GM12891 (cell line): ENCODE measurements around the gene TMEM117.

Source experiments
- PAX5 ChIP-seq: IDR thresholded peaks from 2 replicates; pipeline ENCODE4 v1.6.1; 2011; ENCODE audit warnings: low read length, moderate library complexity, mild to moderate bottlenecking; ENCODE audit not compliant: insufficient read depth, severe bottlenecking
- POLR2A ChIP-seq: IDR thresholded peaks from 2 replicates; pipeline ENCODE4 v1.6.1; 2011; ENCODE audit warnings: low read depth, low read length, control low read depth
- POLR2AphosphoS5 ChIP-seq: IDR thresholded peaks from 2 replicates; pipeline ENCODE4 v1.6.1; 2011; ENCODE audit warnings: low read depth, low read length, control low read depth
- TAF1 ChIP-seq: IDR thresholded peaks from 2 replicates; pipeline ENCODE4 v1.6.1; 2011; ENCODE audit warnings: low read depth, low read length, control low read depth

DNA sequence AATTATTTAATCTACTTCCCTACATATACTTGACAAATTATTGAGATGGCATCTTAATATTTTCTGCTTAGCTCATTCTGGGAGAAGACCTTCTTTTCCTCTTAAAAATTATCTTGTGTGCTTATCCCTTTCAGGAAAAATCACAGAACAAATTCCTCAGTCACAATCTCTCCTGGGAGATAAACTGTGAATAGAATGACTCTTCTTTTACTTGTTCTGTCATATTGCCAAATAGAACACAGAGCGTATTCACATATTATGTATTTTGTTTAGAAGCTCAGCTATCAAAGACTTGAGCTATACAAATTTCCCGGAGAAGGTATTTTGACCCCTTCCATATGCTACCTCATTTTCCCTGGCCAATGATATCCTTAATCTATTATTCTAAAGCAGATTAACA, 146.7 kb downstream of the TMEM117 start:
- TF ChIP-seq POLR2A (no peak), POLR2AphosphoS5 (no peak), PAX5 (no peak), TAF1 (no peak)
